Limb (tissue), 2 donors: Measurements from ENCODE around the gene KRT5.
"Not testable (repeated sequence)": the region's sequence is repeated elsewhere in the genome, so short reads cannot be mapped to it uniquely, and the experiment has no call there.

Experiments used
- DNase-seq, 2 donors: peaks; one replicate each; pipeline ENCODE4 v3.0.0-alpha.2; 2016; ENCODE audit errors: extremely low spot score in 2 of 2

Gene KRT5

GRCh38 chr12:52495389-52495788 is 24.8 kb downstream of the KRT5 start:
- peak in 1 of 2 donors; percentile 45 for DNase-seq

GRCh38 chr12:52494518-52494917 is 25.7 kb downstream of the KRT5 start:
- DNase-seq, result no peak

GRCh38 chr12:52494100-52494499 is 26.1 kb downstream of the KRT5 start:
- DNase-seq, result no peak

- DNase-seq, result no peak
Observed at GRCh38 chr12:52493172-52493571, 27.0 kb downstream of the KRT5 start, which contains the start of gene KRT6A. KRT6A (minus strand) TSS chr12:52493257; CDS start chr12:52493188, 69 bp downstream.

GRCh38 chr12:52492405-52492804 is 27.8 kb downstream of the KRT5 start:
- not testable (repeated sequence) for DNase-seq

GRCh38 chr12:52491495-52491894 is 28.7 kb downstream of the KRT5 start:
- DNase-seq, result not testable (repeated sequence)

GRCh38 chr12:52488736-52489135 is 31.5 kb downstream of the KRT5 start:
- DNase-seq, result no peak

- DNase-seq, result not testable (repeated sequence)
Observed at GRCh38 chr12:52487744-52488443, 32.3 kb downstream of the KRT5 start.

GRCh38 chr12:52487211-52487610 is 33.0 kb downstream of the KRT5 start:
- DNase-seq, result no peak

GRCh38 chr12:52486166-52487105 is 33.8 kb downstream of the KRT5 start:
- DNase-seq, result no peak

- no peak for DNase-seq
Observed at GRCh38 chr12:52480073-52480472, 40.1 kb downstream of the KRT5 start.

- DNase-seq, result no peak
Observed at GRCh38 chr12:52477651-52478050, 42.5 kb downstream of the KRT5 start.

GRCh38 chr12:52474212-52474611 is 46.0 kb downstream of the KRT5 start:
- no peak for DNase-seq

- DNase-seq, result no peak
Observed at GRCh38 chr12:52473768-52474167, 46.4 kb downstream of the KRT5 start, which contains the start of gene KRT6C. KRT6C (minus strand) TSS chr12:52473805; CDS start chr12:52473737, 68 bp downstream.

- DNase-seq, result no peak
Observed at GRCh38 chr12:52469853-52470252, 50.3 kb downstream of the KRT5 start.

GRCh38 chr12:52464897-52465296 is 55.3 kb downstream of the KRT5 start:
- no peak for DNase-seq
